DND-41 (cell line): ENCODE data around the gene HYAL1.

Source experiments
- ATAC-seq: fragments of 200-7000 bp; cut with Tn5 transposase; 3 replicates; pipeline ENCODE4 v1.9.1; 2021; ENCODE audit warnings: low read depth; ENCODE audit not compliant: insufficient read depth
- DNase-seq: peaks from one replicate; pipeline ENCODE4 v3.0.0-alpha.2; 2020
- H2AFZ ChIP-seq: 2 replicates; pipeline ENCODE4 v1.6.0; 2012; ENCODE audit warnings: low read depth, low read length
- H3K27ac ChIP-seq: 2 replicates; pipeline ENCODE4 v1.5.1; 2012; ENCODE audit warnings: low read length, inconsistent platforms
- H3K27me3 ChIP-seq: fragments of 200-600 bp; sonication (generic); 2 replicates; pipeline ENCODE4 v1.6.0; 2012; ENCODE audit warnings: low read length, mild to moderate bottlenecking, inconsistent platforms; ENCODE audit not compliant: insufficient read depth, poor library complexity
- H3K36me3 ChIP-seq: 2 replicates; pipeline ENCODE4 v1.5.1; 2012; ENCODE audit warnings: low read length, inconsistent platforms; ENCODE audit not compliant: insufficient read depth
- H3K4me1 ChIP-seq: 2 replicates; pipeline ENCODE4 v1.5.1; 2012; ENCODE audit warnings: mild to moderate bottlenecking, low read length; ENCODE audit not compliant: insufficient read depth
- H3K4me2 ChIP-seq: 2 replicates; pipeline ENCODE4 v1.6.0; 2012; ENCODE audit warnings: mild to moderate bottlenecking, moderate library complexity, low read length, inconsistent platforms; ENCODE audit not compliant: insufficient read depth
- H3K4me3 ChIP-seq, 2 experiments: fragments of 200-600 bp in 1 of 2; shearing (Covaris generic) in 1 of 2; 2 replicates each; pipeline ENCODE4 v1.5.1; 2012 to 2016; ENCODE audit warnings: inconsistent platforms in 2 of 2, low read length in 2 of 2, mild to moderate bottlenecking in 2 of 2, low read depth in 1 of 2, moderate library complexity in 1 of 2
- H3K79me2 ChIP-seq: 2 replicates; pipeline ENCODE4 v1.6.0; 2012; ENCODE audit warnings: low read length, inconsistent platforms; ENCODE audit not compliant: insufficient read depth
- H3K9ac ChIP-seq: 2 replicates; pipeline ENCODE4 v1.6.0; 2012; ENCODE audit warnings: low read depth, mild to moderate bottlenecking, inconsistent platforms, low read length, moderate library complexity
- H3K9me3 ChIP-seq: 2 replicates; pipeline ENCODE4 v1.5.1; 2012; ENCODE audit warnings: low read length, moderate library complexity, mild to moderate bottlenecking, inconsistent platforms; ENCODE audit not compliant: insufficient read depth, severe bottlenecking
- H4K20me1 ChIP-seq: 2 replicates; pipeline ENCODE4 v1.6.0; 2012; ENCODE audit warnings: low read length; ENCODE audit not compliant: insufficient read depth
- CTCF ChIP-seq: IDR thresholded peaks from 2 replicates; pipeline ENCODE4 v1.5.1; 2012; ENCODE audit warnings: borderline replicate concordance, low read length, moderate library complexity, mild to moderate bottlenecking; ENCODE audit not compliant: poor library complexity, severe bottlenecking; ENCODE audit errors: extremely low read depth
- EZH2 ChIP-seq: IDR thresholded peaks from 3 replicates; pipeline ENCODE4 v1.6.1; 2012; ENCODE audit warnings: borderline replicate concordance, low read depth, mild to moderate bottlenecking, moderate library complexity, low read length, inconsistent platforms; ENCODE audit not compliant: severe bottlenecking

Gene HYAL1

GRCh38 chr3:50319181-50319893 lies 16.0 kb upstream of the HYAL1 start:
- Histone ChIP-seq H3K36me3 (peaks cover 48% of the 10 kb centered on the region), H4K20me1 (peaks cover 19% of the 10 kb centered on the region; the same call in 1 of the 2 replicates), H3K27me3 (no peaks in the 10 kb centered on the region), H3K4me3 (peak overlapping the region in 1 of 2 experiments; percentile 74; a peak in 2 of 4 replicates), H3K9ac (no peak overlapping the region), H3K4me1 (peaks cover 42% of the 10 kb centered on the region), H3K9me3 (no peaks in the 10 kb centered on the region), H3K79me2 (peaks cover 24% of the 10 kb centered on the region), H3K4me2 (peak overlapping the region; percentile 78; the same call in 1 of the 2 replicates), H3K27ac (no peak overlapping the region), H2AFZ (no peak overlapping the region)
- TF ChIP-seq CTCF: no peak
- TF ChIP-seq EZH2: no peak
- no peak for DNase-seq
- ATAC-seq: no peak

DNA sequence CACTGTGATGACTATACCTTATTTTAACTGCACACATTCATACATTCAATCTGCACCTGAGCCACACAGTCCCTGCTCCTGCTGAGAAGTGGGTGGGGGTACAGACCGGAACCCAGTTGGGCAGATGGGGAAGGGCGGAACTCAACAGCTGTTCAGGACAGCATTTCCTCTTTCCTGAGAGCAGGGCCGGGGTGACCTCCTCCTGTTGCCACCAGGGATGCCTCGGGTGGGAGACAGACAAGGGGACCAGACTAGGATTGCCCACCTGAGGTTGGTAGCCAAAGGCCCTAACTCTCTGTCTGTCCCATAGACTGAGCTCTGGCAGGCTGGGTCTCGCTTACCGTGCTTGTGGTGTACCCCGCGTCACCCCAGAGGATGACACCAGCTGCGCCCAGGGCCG lies 15.2 kb upstream of the HYAL1 start:
- peaks cover 42% of the 10 kb centered on the region for H3K4me1 ChIP-seq
- H3K9ac ChIP-seq: no peak overlapping the region
- H3K79me2 ChIP-seq: peaks cover 24% of the 10 kb centered on the region
- no peak for ATAC-seq
- no peaks in the 10 kb centered on the region for H3K9me3 ChIP-seq
- no peak overlapping the region for H3K27ac ChIP-seq
- TF ChIP-seq EZH2 (no peak), CTCF (no peak)
- H4K20me1 ChIP-seq: peaks cover 19% of the 10 kb centered on the region; the same call in 1 of the 2 replicates
- no peak overlapping the region for H2AFZ ChIP-seq
- no peaks in the 10 kb centered on the region for H3K27me3 ChIP-seq
- peaks cover 44% of the 10 kb centered on the region for H3K36me3 ChIP-seq
- no peak overlapping the region for H3K4me3 ChIP-seq
- no peak for DNase-seq
- peak overlapping the region; percentile 78; the same call in 1 of the 2 replicates for H3K4me2 ChIP-seq

DNA sequence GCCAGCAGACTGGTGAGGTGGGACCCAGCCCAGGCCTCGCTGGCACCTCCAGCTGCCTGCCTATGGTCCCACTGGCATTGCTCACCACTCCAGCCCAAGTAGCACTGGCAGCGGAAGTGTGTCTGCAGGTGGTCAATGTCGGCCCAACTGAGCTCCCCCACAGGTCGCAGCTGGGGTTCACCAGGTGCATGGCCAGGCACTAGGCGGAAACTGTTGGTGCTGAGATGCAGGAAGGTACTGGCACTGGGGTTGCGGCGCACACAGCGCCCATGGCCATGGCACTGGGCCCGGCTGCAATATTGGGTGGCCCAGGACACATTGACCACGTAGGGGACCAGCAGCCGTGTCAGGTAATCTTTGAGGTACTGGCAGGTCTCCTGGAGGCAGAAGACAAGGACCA lies 14.8 kb upstream of the HYAL1 start:
- no peaks in the 10 kb centered on the region for H3K9me3 ChIP-seq
- no peak for DNase-seq
- ATAC-seq: no peak
- TF ChIP-seq CTCF (no peak), EZH2 (no peak)
- peaks cover 19% of the 10 kb centered on the region; the same call in 1 of the 2 replicates for H4K20me1 ChIP-seq
- peak overlapping the region; percentile 0; the same call in 1 of the 2 replicates for H3K4me2 ChIP-seq
- peaks cover 42% of the 10 kb centered on the region for H3K4me1 ChIP-seq
- H3K36me3 ChIP-seq: peaks cover 44% of the 10 kb centered on the region
- H2AFZ ChIP-seq: no peak overlapping the region
- no peak overlapping the region for H3K9ac ChIP-seq
- H3K27ac ChIP-seq: no peak overlapping the region
- H3K79me2 ChIP-seq: peaks cover 24% of the 10 kb centered on the region
- no peak overlapping the region for H3K4me3 ChIP-seq
- no peaks in the 10 kb centered on the region for H3K27me3 ChIP-seq
